ENCODE measurements around the gene AGBL4.

The AGBL4 gene

GRCh38 chr1:48735796-48736195, 1288.0 kb downstream of the AGBL4 start:
- Histone ChIP-seq H3K36me3 (ENCODE audit: insufficient read depth, low read length) (no peaks in the 10 kb centered on the region), H3K9me3 (ENCODE audit: control insufficient read depth, insufficient read depth, low read length) (no peaks in the 10 kb centered on the region), H3K9ac (ENCODE audit: low read depth, low read length) (no peak overlapping the region), H3K4me1 (ENCODE audit: insufficient read depth, low read length) (no peaks in the 10 kb centered on the region)

- Histone ChIP-seq H3K9me3 (ENCODE audit: control insufficient read depth, insufficient read depth, low read length) (no peaks in the 10 kb centered on the region), H3K9ac (ENCODE audit: low read depth, low read length) (no peak overlapping the region), H3K4me1 (ENCODE audit: insufficient read depth, low read length) (no peaks in the 10 kb centered on the region), H3K36me3 (ENCODE audit: insufficient read depth, low read length) (no peaks in the 10 kb centered on the region)
Measured at GRCh38 chr1:48730164-48730910, 1293.4 kb downstream of the AGBL4 start.

GRCh38 chr1:48728584-48728983, 1295.2 kb downstream of the AGBL4 start:
- Histone ChIP-seq H3K9ac (ENCODE audit: low read depth, low read length) (no peak overlapping the region), H3K36me3 (ENCODE audit: insufficient read depth, low read length) (no peaks in the 10 kb centered on the region), H3K9me3 (ENCODE audit: control insufficient read depth, insufficient read depth, low read length) (no peaks in the 10 kb centered on the region), H3K4me1 (ENCODE audit: insufficient read depth, low read length) (no peaks in the 10 kb centered on the region)

- Histone ChIP-seq H3K9ac (ENCODE audit: low read depth, low read length) (no peak overlapping the region), H3K9me3 (ENCODE audit: control insufficient read depth, insufficient read depth, low read length) (no peaks in the 10 kb centered on the region), H3K36me3 (ENCODE audit: insufficient read depth, low read length) (no peaks in the 10 kb centered on the region), H3K4me1 (ENCODE audit: insufficient read depth, low read length) (no peaks in the 10 kb centered on the region)
Measured at GRCh38 chr1:48726557-48727215, 1297.1 kb downstream of the AGBL4 start.

- H3K4me1 ChIP-seq (ENCODE audit: insufficient read depth, low read length), result no peaks in the 10 kb centered on the region
- no peaks in the 10 kb centered on the region for H3K36me3 ChIP-seq (ENCODE audit: insufficient read depth, low read length)
- no peaks in the 10 kb centered on the region for H3K9me3 ChIP-seq (ENCODE audit: control insufficient read depth, insufficient read depth, low read length)
- no peak overlapping the region for H3K9ac ChIP-seq (ENCODE audit: low read depth, low read length)
Measured at GRCh38 chr1:48726139-48726538, 1297.6 kb downstream of the AGBL4 start.

- Histone ChIP-seq H3K9ac (ENCODE audit: low read depth, low read length) (no peak overlapping the region), H3K4me1 (ENCODE audit: insufficient read depth, low read length) (no peaks in the 10 kb centered on the region), H3K36me3 (ENCODE audit: insufficient read depth, low read length) (no peaks in the 10 kb centered on the region), H3K9me3 (ENCODE audit: control insufficient read depth, insufficient read depth, low read length) (no peaks in the 10 kb centered on the region)
Measured at GRCh38 chr1:48725341-48726046, 1298.3 kb downstream of the AGBL4 start.

GRCh38 chr1:48720929-48721328, 1302.8 kb downstream of the AGBL4 start:
- Histone ChIP-seq H3K9me3 (ENCODE audit: control insufficient read depth, insufficient read depth, low read length) (no peaks in the 10 kb centered on the region), H3K36me3 (ENCODE audit: insufficient read depth, low read length) (no peaks in the 10 kb centered on the region), H3K9ac (ENCODE audit: low read depth, low read length) (no peak overlapping the region), H3K4me1 (ENCODE audit: insufficient read depth, low read length) (no peaks in the 10 kb centered on the region)

- no peak overlapping the region for H3K9ac ChIP-seq (ENCODE audit: low read depth, low read length)
- no peaks in the 10 kb centered on the region for H3K4me1 ChIP-seq (ENCODE audit: insufficient read depth, low read length)
- no peaks in the 10 kb centered on the region for H3K9me3 ChIP-seq (ENCODE audit: control insufficient read depth, insufficient read depth, low read length)
- H3K36me3 ChIP-seq (ENCODE audit: insufficient read depth, low read length), result no peaks in the 10 kb centered on the region
Measured at GRCh38 chr1:48718705-48719104, 1305.0 kb downstream of the AGBL4 start.

- Histone ChIP-seq H3K4me1 (ENCODE audit: insufficient read depth, low read length) (no peaks in the 10 kb centered on the region), H3K9me3 (ENCODE audit: control insufficient read depth, insufficient read depth, low read length) (no peaks in the 10 kb centered on the region), H3K9ac (ENCODE audit: low read depth, low read length) (no peak overlapping the region), H3K36me3 (ENCODE audit: insufficient read depth, low read length) (no peaks in the 10 kb centered on the region)
Measured at GRCh38 chr1:48718116-48718630, 1305.6 kb downstream of the AGBL4 start.

GRCh38 chr1:48717082-48717481, 1306.7 kb downstream of the AGBL4 start:
- Histone ChIP-seq H3K9me3 (ENCODE audit: control insufficient read depth, insufficient read depth, low read length) (no peaks in the 10 kb centered on the region), H3K36me3 (ENCODE audit: insufficient read depth, low read length) (no peaks in the 10 kb centered on the region), H3K9ac (ENCODE audit: low read depth, low read length) (no peak overlapping the region), H3K4me1 (ENCODE audit: insufficient read depth, low read length) (no peaks in the 10 kb centered on the region)

- no peaks in the 10 kb centered on the region for H3K9me3 ChIP-seq (ENCODE audit: control insufficient read depth, insufficient read depth, low read length)
- no peaks in the 10 kb centered on the region for H3K4me1 ChIP-seq (ENCODE audit: insufficient read depth, low read length)
- H3K36me3 ChIP-seq (ENCODE audit: insufficient read depth, low read length), result no peaks in the 10 kb centered on the region
- H3K9ac ChIP-seq (ENCODE audit: low read depth, low read length), result no peak overlapping the region
Measured at GRCh38 chr1:48715921-48716320, 1307.8 kb downstream of the AGBL4 start.

GRCh38 chr1:48710915-48711314, 1312.8 kb downstream of the AGBL4 start:
- Histone ChIP-seq H3K36me3 (ENCODE audit: insufficient read depth, low read length) (no peaks in the 10 kb centered on the region), H3K9ac (ENCODE audit: low read depth, low read length) (no peak overlapping the region), H3K9me3 (ENCODE audit: control insufficient read depth, insufficient read depth, low read length) (no peaks in the 10 kb centered on the region), H3K4me1 (ENCODE audit: insufficient read depth, low read length) (peaks cover 3% of the 10 kb centered on the region; the same call in 1 of the 2 replicates)

GRCh38 chr1:48710318-48710717, 1313.4 kb downstream of the AGBL4 start:
- peaks cover 3% of the 10 kb centered on the region; the same call in 1 of the 2 replicates for H3K4me1 ChIP-seq (ENCODE audit: insufficient read depth, low read length)
- H3K9ac ChIP-seq (ENCODE audit: low read depth, low read length), result no peak overlapping the region
- no peaks in the 10 kb centered on the region for H3K9me3 ChIP-seq (ENCODE audit: control insufficient read depth, insufficient read depth, low read length)
- no peaks in the 10 kb centered on the region for H3K36me3 ChIP-seq (ENCODE audit: insufficient read depth, low read length)

- no peaks in the 10 kb centered on the region for H3K4me1 ChIP-seq (ENCODE audit: insufficient read depth, low read length)
- H3K36me3 ChIP-seq (ENCODE audit: insufficient read depth, low read length), result no peaks in the 10 kb centered on the region
- H3K9ac ChIP-seq (ENCODE audit: low read depth, low read length), result no peak overlapping the region
- no peaks in the 10 kb centered on the region for H3K9me3 ChIP-seq (ENCODE audit: control insufficient read depth, insufficient read depth, low read length)
Measured at GRCh38 chr1:48704736-48705135, 1319.0 kb downstream of the AGBL4 start.

Data from ES-I3 (cell line).